Loucy (cell line): ENCODE results near the gene ACADS.

Experiments
- CTCF ChIP-seq: fragments of 200-600 bp; sonication (generic); conservative IDR thresholded peaks from 2 replicates; pipeline ENCODE4 v1.5.1; 2014; ENCODE audit warnings: mild to moderate bottlenecking, antibody characterized with exemption, low read length
- EZH2phosphoT487 ChIP-seq: fragments of 200-600 bp; IDR thresholded peaks from 2 replicates; pipeline ENCODE4 v1.6.1; 2018; ENCODE audit warnings: antibody characterized with exemption, mild to moderate bottlenecking, moderate library complexity, borderline replicate concordance

- TF ChIP-seq CTCF (peak; percentile 34), EZH2phosphoT487 (no peak)
These were observed 25.2 kb downstream of the ACADS start for GRCh38 chr12:120750806-120751205.
